IgD-negative memory B cell (primary cell): ENCODE measurements around the gene OSBPL10. TPM values are rescaled to one million over a fixed set of nuclear protein-coding genes. Genes with fewer than 3 reads are reported as not detected.
"Not testable (repeated sequence)": the region's sequence is repeated elsewhere in the genome, so short reads cannot be mapped to it uniquely, and the experiment has no call there.

Experiments used
- H3K27ac Mint-ChIP-seq, 3 donors: one replicate each; pipeline ENCODE4 v1.8.0; 2020 to 2022; ENCODE audit warnings: mild to moderate bottlenecking in 3 of 3, mixed read lengths in 3 of 3, moderate library complexity in 1 of 3
- H3K27me3 Mint-ChIP-seq: one replicate; pipeline ENCODE4 v1.8.0; 2021; ENCODE audit warnings: mixed read lengths
- H3K36me3 Mint-ChIP-seq: one replicate; pipeline ENCODE4 v1.8.0; 2020; ENCODE audit warnings: mild to moderate bottlenecking, mixed read lengths
- H3K4me1 Mint-ChIP-seq, 3 donors: one replicate each; pipeline ENCODE4 v1.8.0; 2020 to 2022; ENCODE audit warnings: mixed read lengths in 3 of 3, mild to moderate bottlenecking in 1 of 3
- H3K4me3 Mint-ChIP-seq, 4 donors: one replicate each; pipeline ENCODE4 v1.8.0; 2020 to 2022; ENCODE audit warnings: mild to moderate bottlenecking in 4 of 4, mixed read lengths in 4 of 4, moderate library complexity in 3 of 4
- H3K9me3 Mint-ChIP-seq, 3 donors: one replicate each; pipeline ENCODE4 v1.8.0; 2020 to 2021; ENCODE audit warnings: mixed read lengths in 3 of 3, mild to moderate bottlenecking in 1 of 3
- polyA plus RNA-seq: library from polyadenylated mRNA; unstranded; fragments of 300-500 nt; fragmentation: Illumina TruSeq; gene quantifications from one replicate; pipeline ENCODE4 v1.2.3, GENCODE V29; 2021

OSBPL10 gene
- polyA plus RNA-seq, 1 donor from 2014 or later = 126 TPM

- no peak overlapping the region for H3K27ac Mint-ChIP-seq
- H3K36me3 Mint-ChIP-seq = peaks cover 6% of the 10 kb centered on the region
- H3K4me1 Mint-ChIP-seq = peaks cover 0 to 6% (median 4%) of the 10 kb centered on the region in 3 donors
- H3K9me3 Mint-ChIP-seq = no peaks in the 10 kb centered on the region
- no peak overlapping the region for H3K4me3 Mint-ChIP-seq
- no peaks in the 10 kb centered on the region for H3K27me3 Mint-ChIP-seq
Measured at GRCh38 chr3:31696815-31697548, 284.1 kb downstream of the OSBPL10 start.

GRCh38 chr3:31696009-31696297, 285.1 kb downstream of the OSBPL10 start:
- H3K27me3 Mint-ChIP-seq = no peaks in the 10 kb centered on the region
- peaks cover 0 to 6% (median 4%) of the 10 kb centered on the region in 3 donors for H3K4me1 Mint-ChIP-seq
- H3K27ac Mint-ChIP-seq = no peak overlapping the region
- H3K9me3 Mint-ChIP-seq = no peaks in the 10 kb centered on the region
- H3K4me3 Mint-ChIP-seq = no peak overlapping the region
- H3K36me3 Mint-ChIP-seq = peaks cover 3% of the 10 kb centered on the region

GRCh38 chr3:31695280-31696008, 285.6 kb downstream of the OSBPL10 start:
- Mint-ChIP-seq H3K4me3 (no peak overlapping the region), H3K27ac (no peak overlapping the region), H3K9me3 (peaks cover 0 to 4% (median 0%) of the 10 kb centered on the region in 3 donors), H3K4me1 (peaks cover 2 to 6% (median 4%) of the 10 kb centered on the region in 3 donors), H3K27me3 (no peaks in the 10 kb centered on the region), H3K36me3 (peaks cover 7% of the 10 kb centered on the region)

GRCh38 chr3:31693346-31693745, 287.7 kb downstream of the OSBPL10 start:
- H3K9me3 Mint-ChIP-seq = peaks cover 0 to 8% (median 3%) of the 10 kb centered on the region in 3 donors
- H3K4me1 Mint-ChIP-seq = peaks cover 0 to 10% (median 8%) of the 10 kb centered on the region in 3 donors
- H3K27ac Mint-ChIP-seq = peak overlapping the region in 1 of 3 donors; percentile 29
- no peak overlapping the region for H3K4me3 Mint-ChIP-seq
- H3K36me3 Mint-ChIP-seq = peaks cover 9% of the 10 kb centered on the region
- no peaks in the 10 kb centered on the region for H3K27me3 Mint-ChIP-seq

GRCh38 chr3:31692751-31693150, 288.3 kb downstream of the OSBPL10 start:
- Mint-ChIP-seq H3K4me1 (peaks cover 0 to 12% (median 10%) of the 10 kb centered on the region in 3 donors), H3K27me3 (no peaks in the 10 kb centered on the region), H3K36me3 (peaks cover 9% of the 10 kb centered on the region), H3K27ac (peak overlapping the region in 2 of 3 donors; percentile 10 to 29), H3K4me3 (no peak overlapping the region), H3K9me3 (peaks cover 0 to 8% (median 3%) of the 10 kb centered on the region in 3 donors)

- peaks cover 0 to 8% (median 3%) of the 10 kb centered on the region in 3 donors for H3K9me3 Mint-ChIP-seq
- peak overlapping the region in 1 of 3 donors; percentile 18 for H3K27ac Mint-ChIP-seq
- H3K4me1 Mint-ChIP-seq = peaks cover 0 to 12% (median 10%) of the 10 kb centered on the region in 3 donors
- H3K36me3 Mint-ChIP-seq = peaks cover 9% of the 10 kb centered on the region
- no peaks in the 10 kb centered on the region for H3K27me3 Mint-ChIP-seq
- H3K4me3 Mint-ChIP-seq = no peak overlapping the region
Measured at GRCh38 chr3:31690771-31691170, 290.3 kb downstream of the OSBPL10 start.

- not testable (repeated sequence) for H3K36me3 Mint-ChIP-seq, H3K27me3 Mint-ChIP-seq, H3K4me3 Mint-ChIP-seq, H3K9me3 Mint-ChIP-seq
- peaks cover 0 to 12% (median 10%) of the 10 kb centered on the region in 3 donors for H3K4me1 Mint-ChIP-seq
- H3K27ac Mint-ChIP-seq = peak overlapping the region in 1 of 3 donors; percentile 58
Measured at GRCh38 chr3:31689523-31689922, 291.5 kb downstream of the OSBPL10 start.

- Mint-ChIP-seq H3K4me3 (peak overlapping the region in 1 of 4 donors; percentile 44), H3K9me3 (peaks cover 0 to 8% (median 3%) of the 10 kb centered on the region in 3 donors), H3K36me3 (peaks cover 9% of the 10 kb centered on the region), H3K27me3 (no peaks in the 10 kb centered on the region), H3K4me1 (peaks cover 0 to 12% (median 10%) of the 10 kb centered on the region in 3 donors), H3K27ac (peak overlapping the region in 2 of 3 donors; percentile 39 to 90)
Measured at GRCh38 chr3:31688984-31689383, 292.1 kb downstream of the OSBPL10 start.

- H3K27ac Mint-ChIP-seq = peak overlapping the region; percentile 39 to 78 (median 46)
- peaks cover 0 to 8% (median 3%) of the 10 kb centered on the region in 3 donors for H3K9me3 Mint-ChIP-seq
- no peak overlapping the region for H3K4me3 Mint-ChIP-seq
- H3K27me3 Mint-ChIP-seq = no peaks in the 10 kb centered on the region
- peaks cover 1 to 18% (median 12%) of the 10 kb centered on the region in 3 donors for H3K4me1 Mint-ChIP-seq
- peaks cover 17% of the 10 kb centered on the region for H3K36me3 Mint-ChIP-seq
Measured at GRCh38 chr3:31687020-31687802, 293.9 kb downstream of the OSBPL10 start.

- Mint-ChIP-seq H3K27me3 (no peaks in the 10 kb centered on the region), H3K9me3 (no peaks in the 10 kb centered on the region), H3K27ac (peak overlapping the region in 2 of 3 donors; percentile 42 to 67), H3K4me1 (peaks cover 0 to 7% (median 4%) of the 10 kb centered on the region in 3 donors), H3K36me3 (peaks cover 13% of the 10 kb centered on the region), H3K4me3 (peak overlapping the region in 1 of 4 donors; percentile 58)
Measured at GRCh38 chr3:31680072-31680870, 300.8 kb downstream of the OSBPL10 start.

- Mint-ChIP-seq H3K27ac (no peak overlapping the region), H3K4me1 (peaks cover 0 to 3% (median 0%) of the 10 kb centered on the region in 3 donors), H3K27me3 (no peaks in the 10 kb centered on the region), H3K36me3 (peaks cover 11% of the 10 kb centered on the region), H3K9me3 (no peaks in the 10 kb centered on the region), H3K4me3 (no peak overlapping the region)
Measured at GRCh38 chr3:31676556-31676955, 304.5 kb downstream of the OSBPL10 start.

- no peaks in the 10 kb centered on the region for H3K27me3 Mint-ChIP-seq
- no peaks in the 10 kb centered on the region for H3K9me3 Mint-ChIP-seq
- H3K36me3 Mint-ChIP-seq = peaks cover 16% of the 10 kb centered on the region
- H3K27ac Mint-ChIP-seq = peak overlapping the region in 1 of 3 donors; percentile 72
- peaks cover 0 to 1% (median 0%) of the 10 kb centered on the region in 3 donors for H3K4me1 Mint-ChIP-seq
- H3K4me3 Mint-ChIP-seq = no peak overlapping the region
Measured at GRCh38 chr3:31673950-31674349, 307.1 kb downstream of the OSBPL10 start.

GRCh38 chr3:31671976-31672375, 309.1 kb downstream of the OSBPL10 start:
- peaks cover 18% of the 10 kb centered on the region for H3K36me3 Mint-ChIP-seq
- no peak overlapping the region for H3K4me3 Mint-ChIP-seq
- H3K9me3 Mint-ChIP-seq = no peaks in the 10 kb centered on the region
- no peaks in the 10 kb centered on the region for H3K27me3 Mint-ChIP-seq
- no peaks in the 10 kb centered on the region for H3K4me1 Mint-ChIP-seq
- H3K27ac Mint-ChIP-seq = no peak overlapping the region

- Mint-ChIP-seq H3K4me1 (no peaks in the 10 kb centered on the region), H3K27ac (peak overlapping the region in 2 of 3 donors; percentile 53 to 65), H3K9me3 (no peaks in the 10 kb centered on the region), H3K27me3 (no peaks in the 10 kb centered on the region), H3K4me3 (no peak overlapping the region), H3K36me3 (peaks cover 18% of the 10 kb centered on the region)
Measured at GRCh38 chr3:31671451-31671850, 309.6 kb downstream of the OSBPL10 start.
